MM.1S (cell line): Measurements from ENCODE around the gene CYP4B1.

Experiments used
- DNase-seq: peaks from one replicate; pipeline ENCODE4 v3.0.0-alpha.2; 2015
- H2AFZ ChIP-seq: fragments of 300-600 bp; sonication (generic); 2 replicates; pipeline ENCODE4 v1.6.0; 2016; ENCODE audit warnings: antibody characterized with exemption, low read length
- H3F3A ChIP-seq: fragments of 300-600 bp; sonication (generic); 2 replicates; pipeline ENCODE4 v1.6.1; 2016; ENCODE audit warnings: mild to moderate bottlenecking, antibody characterized with exemption, low read length, moderate library complexity, mixed read lengths; ENCODE audit not compliant: insufficient read depth
- H3K27ac ChIP-seq: fragments of 300-600 bp; sonication (generic); 2 replicates; pipeline ENCODE4 v1.5.1; 2016; ENCODE audit warnings: mild to moderate bottlenecking, low read length
- H3K27me3 ChIP-seq: fragments of 300-600 bp; sonication (generic); replicated peaks from 2 replicates; pipeline ENCODE4 v1.6.0; 2016; ENCODE audit warnings: low read length; ENCODE audit not compliant: insufficient read depth
- H3K36me3 ChIP-seq: fragments of 300-600 bp; sonication (generic); replicated peaks from 2 replicates; pipeline ENCODE4 v1.6.1; 2016; ENCODE audit warnings: mild to moderate bottlenecking, low read length, mixed read lengths; ENCODE audit not compliant: insufficient read depth
- H3K4me1 ChIP-seq: fragments of 300-600 bp; sonication (generic); 2 replicates; pipeline ENCODE4 v1.6.1; 2016; ENCODE audit warnings: low read length, mixed read lengths
- H3K4me2 ChIP-seq: fragments of 300-600 bp; sonication (generic); 2 replicates; pipeline ENCODE4 v1.6.0; 2016; ENCODE audit warnings: low read depth, low read length
- H3K4me3 ChIP-seq: fragments of 300-600 bp; sonication (generic); 2 replicates; pipeline ENCODE4 v1.5.1; 2016; ENCODE audit warnings: low read length, mixed read lengths
- H3K79me2 ChIP-seq: fragments of 300-600 bp; sonication (generic); 2 replicates; pipeline ENCODE4 v1.6.1; 2016; ENCODE audit warnings: mixed run types, low read length, mixed read lengths
- H3K9ac ChIP-seq: fragments of 300-600 bp; sonication (generic); 2 replicates; pipeline ENCODE4 v1.6.1; 2016; ENCODE audit warnings: low read length, mixed read lengths
- H3K9me2 ChIP-seq: fragments of 300-600 bp; sonication (generic); replicated peaks from 2 replicates; pipeline ENCODE4 v1.6.1; 2016; ENCODE audit warnings: mild to moderate bottlenecking, low read length, mixed read lengths; ENCODE audit not compliant: insufficient read depth
- H3K9me3 ChIP-seq: fragments of 300-600 bp; sonication (generic); replicated peaks from 2 replicates; pipeline ENCODE4 v1.6.1; 2016; ENCODE audit warnings: mild to moderate bottlenecking, low read length, mixed read lengths; ENCODE audit not compliant: insufficient read depth
- H4K20me1 ChIP-seq: fragments of 300-600 bp; sonication (generic); 2 replicates; pipeline ENCODE4 v1.6.1; 2016; ENCODE audit warnings: mild to moderate bottlenecking, low read length, moderate library complexity, mixed read lengths; ENCODE audit not compliant: insufficient read depth
- CTCF ChIP-seq: fragments of 300-600 bp; sonication (generic); IDR thresholded peaks from 2 replicates; pipeline ENCODE4 v1.5.1; 2016; ENCODE audit warnings: antibody characterized with exemption, low read length, mixed read lengths
- EZH2 ChIP-seq: fragments of 300-600 bp; sonication (generic); optimal IDR thresholded peaks from 2 replicates; pipeline ENCODE3; 2017; ENCODE audit warnings: low read depth, mild to moderate bottlenecking, antibody characterized with exemption, low read length, mixed read lengths
- EZH2phosphoT487 ChIP-seq: fragments of 300-600 bp; sonication (generic); IDR thresholded peaks from 2 replicates; pipeline ENCODE4 v1.6.1; 2018; ENCODE audit warnings: antibody characterized with exemption, low read length

Gene CYP4B1

GRCh38 chr1:46817814-46818213 lies 19.0 kb downstream of the CYP4B1 start:
- H3K27me3 ChIP-seq, result no peaks in the 10 kb centered on the region
- DNase-seq, result no peak
- no peak overlapping the region for H3K9ac ChIP-seq
- H3K9me2 ChIP-seq, result no peaks in the 10 kb centered on the region
- H3K9me3 ChIP-seq, result no peaks in the 10 kb centered on the region
- no peak overlapping the region for H3K4me3 ChIP-seq
- no peak overlapping the region for H3K27ac ChIP-seq
- TF ChIP-seq EZH2phosphoT487 (no peak), CTCF (no peak), EZH2 (no peak)
- H3K79me2 ChIP-seq, result no peaks in the 10 kb centered on the region
- H3K4me1 ChIP-seq, result no peaks in the 10 kb centered on the region
- no peaks in the 10 kb centered on the region for H3K36me3 ChIP-seq
- H2AFZ ChIP-seq, result no peak overlapping the region
- H3F3A ChIP-seq, result no peaks in the 10 kb centered on the region
- no peak overlapping the region for H3K4me2 ChIP-seq
- no peaks in the 10 kb centered on the region for H4K20me1 ChIP-seq

- Histone ChIP-seq H3K36me3 (no peaks in the 10 kb centered on the region), H3K4me1 (no peaks in the 10 kb centered on the region), H3K9ac (no peak overlapping the region), H3K9me2 (no peaks in the 10 kb centered on the region), H3K9me3 (no peaks in the 10 kb centered on the region), H3K27ac (no peak overlapping the region), H3K79me2 (no peaks in the 10 kb centered on the region), H4K20me1 (no peaks in the 10 kb centered on the region), H3K27me3 (no peaks in the 10 kb centered on the region), H3K4me2 (no peak overlapping the region), H3K4me3 (no peak overlapping the region), H2AFZ (no peak overlapping the region), H3F3A (no peaks in the 10 kb centered on the region)
- no peak for DNase-seq
- TF ChIP-seq EZH2, result no peak
Observed at GRCh38 chr1:46818591-46818990, 19.7 kb downstream of the CYP4B1 start.

GRCh38 chr1:46819335-46819734 lies 20.5 kb downstream of the CYP4B1 start:
- H3K9ac ChIP-seq, result no peak overlapping the region
- H3K36me3 ChIP-seq, result no peaks in the 10 kb centered on the region
- H2AFZ ChIP-seq, result no peak overlapping the region
- TF ChIP-seq EZH2phosphoT487 (no peak), CTCF (no peak), EZH2 (no peak)
- no peaks in the 10 kb centered on the region for H3F3A ChIP-seq
- H3K4me1 ChIP-seq, result no peaks in the 10 kb centered on the region
- no peaks in the 10 kb centered on the region for H3K27me3 ChIP-seq
- no peak for DNase-seq
- no peaks in the 10 kb centered on the region for H4K20me1 ChIP-seq
- H3K27ac ChIP-seq, result no peak overlapping the region
- no peaks in the 10 kb centered on the region for H3K9me3 ChIP-seq
- H3K79me2 ChIP-seq, result no peaks in the 10 kb centered on the region
- H3K9me2 ChIP-seq, result no peaks in the 10 kb centered on the region
- H3K4me3 ChIP-seq, result no peak overlapping the region
- no peak overlapping the region for H3K4me2 ChIP-seq

- Histone ChIP-seq H3K36me3 (no peaks in the 10 kb centered on the region), H3K9me2 (no peaks in the 10 kb centered on the region), H2AFZ (no peak overlapping the region), H3K27me3 (no peaks in the 10 kb centered on the region), H4K20me1 (no peaks in the 10 kb centered on the region), H3K4me3 (no peak overlapping the region), H3F3A (no peaks in the 10 kb centered on the region), H3K9me3 (no peaks in the 10 kb centered on the region), H3K4me1 (no peaks in the 10 kb centered on the region), H3K27ac (no peak overlapping the region), H3K9ac (no peak overlapping the region), H3K4me2 (no peak overlapping the region), H3K79me2 (no peaks in the 10 kb centered on the region)
- TF ChIP-seq CTCF (no peak), EZH2phosphoT487 (no peak), EZH2 (no peak)
- no peak for DNase-seq
Observed at GRCh38 chr1:46820076-46820475, 21.2 kb downstream of the CYP4B1 start.
